Measurements from ENCODE around the gene OR1D5. TPM values are rescaled to one million over a fixed set of nuclear protein-coding genes. Genes with fewer than 3 reads are reported as not detected.

The OR1D5 gene
- total and polyA plus RNA-seq, 10 of the 15 experiments (the other 5 are each of a cell fraction or from before 2014, with no cell fraction given): not detected

GRCh38 chr17:3026125-3026855 lies 37.1 kb downstream of the OR1D5 start:
- FAIRE-seq (no peak), DNase-seq (ENCODE audit: low read depth, low spot score) (no peak), ATAC-seq (no peak)
- H3K4me3 ChIP-seq: no peak overlapping the region
- H3K27ac ChIP-seq (ENCODE audit: control insufficient read depth, insufficient read depth): no peak overlapping the region
- H2AFZ ChIP-seq (ENCODE audit: control insufficient read depth, low read depth, low read length): no peak overlapping the region
- H4K20me1 ChIP-seq (ENCODE audit: control insufficient read depth, insufficient read depth): no peaks in the 10 kb centered on the region
- ChIA-PET CTCF (no interaction called here), POLR2A (no interaction called here), SMC1A (ENCODE audit: uncharacterized antibody, unreplicated experiment) (no interaction called here), RAD21 (ENCODE audit: unreplicated experiment) (no interaction called here)
- intact Hi-C loops (cut with micrococcal nuclease; ENCODE audit: unreplicated experiment): no loop called here
- no peak overlapping the region for H3K9ac ChIP-seq (ENCODE audit: control insufficient read depth, insufficient read depth, low read length)
- TF ChIP-seq, protein P1, sequence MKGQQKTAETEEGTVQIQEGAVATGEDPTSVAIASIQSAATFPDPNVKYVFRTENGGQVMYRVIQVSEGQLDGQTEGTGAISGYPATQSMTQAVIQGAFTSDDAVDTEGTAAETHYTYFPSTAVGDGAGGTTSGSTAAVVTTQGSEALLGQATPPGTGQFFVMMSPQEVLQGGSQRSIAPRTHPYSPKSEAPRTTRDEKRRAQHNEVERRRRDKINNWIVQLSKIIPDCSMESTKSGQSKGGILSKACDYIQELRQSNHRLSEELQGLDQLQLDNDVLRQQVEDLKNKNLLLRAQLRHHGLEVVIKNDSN (IDR thresholded peaks at IDR 0.05; ENCODE audit: borderline replicate concordance, extremely low read length, insufficient read depth, low read depth, low read length): no peak
- TF ChIP-seq ATF3 (IDR thresholded peaks at IDR 0.05; ENCODE audit: borderline replicate concordance, extremely low read depth, low read depth, low read length) (no peak), HCFC1 (IDR thresholded peaks at IDR 0.05; ENCODE audit: low read length) (no peak), HDGF (IDR thresholded peaks at IDR 0.05) (no peak), ZNF274 (IDR thresholded peaks at IDR 0.05; ENCODE audit: insufficient read depth, insufficient read length) (no peak), NRF1 (conservative IDR thresholded peaks at IDR 0.05; ENCODE audit: low read depth, low read length) (no peak), NKRF (conservative IDR thresholded peaks at IDR 0.05) (no peak), WRNIP1 (IDR thresholded peaks at IDR 0.05; ENCODE audit: borderline replicate concordance, low read depth, low read length) (no peak)
- TF ChIP-seq, protein P2, sequence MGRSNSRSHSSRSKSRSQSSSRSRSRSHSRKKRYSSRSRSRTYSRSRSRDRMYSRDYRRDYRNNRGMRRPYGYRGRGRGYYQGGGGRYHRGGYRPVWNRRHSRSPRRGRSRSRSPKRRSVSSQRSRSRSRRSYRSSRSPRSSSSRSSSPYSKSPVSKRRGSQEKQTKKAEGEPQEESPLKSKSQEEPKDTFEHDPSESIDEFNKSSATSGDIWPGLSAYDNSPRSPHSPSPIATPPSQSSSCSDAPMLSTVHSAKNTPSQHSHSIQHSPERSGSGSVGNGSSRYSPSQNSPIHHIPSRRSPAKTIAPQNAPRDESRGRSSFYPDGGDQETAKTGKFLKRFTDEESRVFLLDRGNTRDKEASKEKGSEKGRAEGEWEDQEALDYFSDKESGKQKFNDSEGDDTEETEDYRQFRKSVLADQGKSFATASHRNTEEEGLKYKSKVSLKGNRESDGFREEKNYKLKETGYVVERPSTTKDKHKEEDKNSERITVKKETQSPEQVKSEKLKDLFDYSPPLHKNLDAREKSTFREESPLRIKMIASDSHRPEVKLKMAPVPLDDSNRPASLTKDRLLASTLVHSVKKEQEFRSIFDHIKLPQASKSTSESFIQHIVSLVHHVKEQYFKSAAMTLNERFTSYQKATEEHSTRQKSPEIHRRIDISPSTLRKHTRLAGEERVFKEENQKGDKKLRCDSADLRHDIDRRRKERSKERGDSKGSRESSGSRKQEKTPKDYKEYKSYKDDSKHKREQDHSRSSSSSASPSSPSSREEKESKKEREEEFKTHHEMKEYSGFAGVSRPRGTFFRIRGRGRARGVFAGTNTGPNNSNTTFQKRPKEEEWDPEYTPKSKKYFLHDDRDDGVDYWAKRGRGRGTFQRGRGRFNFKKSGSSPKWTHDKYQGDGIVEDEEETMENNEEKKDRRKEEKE (IDR thresholded peaks at IDR 0.05): no peak
- TF ChIP-seq, protein P3, sequence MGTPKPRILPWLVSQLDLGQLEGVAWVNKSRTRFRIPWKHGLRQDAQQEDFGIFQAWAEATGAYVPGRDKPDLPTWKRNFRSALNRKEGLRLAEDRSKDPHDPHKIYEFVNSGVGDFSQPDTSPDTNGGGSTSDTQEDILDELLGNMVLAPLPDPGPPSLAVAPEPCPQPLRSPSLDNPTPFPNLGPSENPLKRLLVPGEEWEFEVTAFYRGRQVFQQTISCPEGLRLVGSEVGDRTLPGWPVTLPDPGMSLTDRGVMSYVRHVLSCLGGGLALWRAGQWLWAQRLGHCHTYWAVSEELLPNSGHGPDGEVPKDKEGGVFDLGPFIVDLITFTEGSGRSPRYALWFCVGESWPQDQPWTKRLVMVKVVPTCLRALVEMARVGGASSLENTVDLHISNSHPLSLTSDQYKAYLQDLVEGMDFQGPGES (IDR thresholded peaks at IDR 0.05): no peak
- no peaks in the 10 kb centered on the region; the same call in 2 of the 3 replicates for H3K9me3 ChIP-seq (replicated peaks; ENCODE audit: control insufficient read depth, insufficient read depth, low read length)
- H3K36me3 ChIP-seq (ENCODE audit: control insufficient read depth in 2 of 2, insufficient read depth in 2 of 2, low read length in 1 of 2): no peaks in the 10 kb centered on the region
- no peaks in the 10 kb centered on the region for H3K79me2 ChIP-seq (ENCODE audit: control insufficient read depth, insufficient read depth, low read length)
- H3K4me1 ChIP-seq (ENCODE audit: control insufficient read depth, insufficient read depth, low read length): no peaks in the 10 kb centered on the region
- BruUV-seq (replicated peaks): no TSS peak
- H3K27me3 ChIP-seq (replicated peaks in 1 of 2; ENCODE audit: control insufficient read depth in 2 of 2, insufficient read depth in 2 of 2, low read length in 1 of 2): no peaks in the 10 kb centered on the region
- H3K4me2 ChIP-seq (ENCODE audit: control insufficient read depth, insufficient read depth): no peak overlapping the region
- in situ Hi-C loops (cut with MboI): no loop called here
- 26% methylated on average over 24 of the region's 26 CpGs for WGBS (ENCODE audit: insufficient coverage, insufficient replicate concordance, low lambda C conversion rate, missing lambda C conversion rate)

All from GM12878 (cell line).